ENCODE data around the gene CCL14.

The CCL14 gene

DNA sequence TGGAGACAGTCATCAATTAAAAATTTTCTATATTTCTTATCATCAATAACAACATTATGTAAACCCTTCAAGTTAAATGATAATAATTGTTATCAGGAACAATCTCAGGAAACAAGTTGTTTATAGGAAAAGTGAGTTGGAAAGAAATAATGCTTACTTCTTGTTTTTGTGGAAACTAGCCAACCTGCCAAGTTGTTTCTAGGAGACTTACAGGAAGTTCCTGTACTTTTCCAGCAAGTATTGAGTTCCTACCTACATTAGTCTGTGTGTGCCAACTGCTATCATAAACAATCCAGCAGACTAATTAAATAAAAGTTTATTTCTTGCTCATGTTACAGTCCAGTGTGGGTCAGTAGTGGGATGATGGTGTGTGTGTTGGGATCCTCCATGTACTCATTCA is 1.6 kb upstream of the CCL14 start:
- no peak for DNase-seq

DNA sequence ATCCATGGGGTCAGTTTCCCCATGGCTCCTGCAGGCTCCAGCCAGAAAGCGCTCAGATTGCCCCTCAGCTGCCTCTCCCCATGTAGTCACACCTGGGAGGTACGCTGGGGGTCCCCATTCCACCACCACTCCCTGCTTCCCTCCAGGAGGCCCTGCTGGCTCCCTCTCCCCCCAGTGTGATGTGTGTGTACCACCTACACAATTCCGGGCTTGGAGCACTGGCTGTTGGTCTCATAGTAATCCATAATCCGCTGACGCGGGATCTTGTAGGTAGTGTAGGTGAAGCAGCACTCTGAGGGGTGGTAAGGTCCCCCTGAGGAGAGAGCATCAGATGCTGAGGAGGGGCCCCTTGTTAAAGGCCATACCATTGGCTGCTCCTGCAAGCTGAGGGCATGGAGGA is 2.4 kb downstream of the CCL14 start:
- DNase-seq: no peak

DNA sequence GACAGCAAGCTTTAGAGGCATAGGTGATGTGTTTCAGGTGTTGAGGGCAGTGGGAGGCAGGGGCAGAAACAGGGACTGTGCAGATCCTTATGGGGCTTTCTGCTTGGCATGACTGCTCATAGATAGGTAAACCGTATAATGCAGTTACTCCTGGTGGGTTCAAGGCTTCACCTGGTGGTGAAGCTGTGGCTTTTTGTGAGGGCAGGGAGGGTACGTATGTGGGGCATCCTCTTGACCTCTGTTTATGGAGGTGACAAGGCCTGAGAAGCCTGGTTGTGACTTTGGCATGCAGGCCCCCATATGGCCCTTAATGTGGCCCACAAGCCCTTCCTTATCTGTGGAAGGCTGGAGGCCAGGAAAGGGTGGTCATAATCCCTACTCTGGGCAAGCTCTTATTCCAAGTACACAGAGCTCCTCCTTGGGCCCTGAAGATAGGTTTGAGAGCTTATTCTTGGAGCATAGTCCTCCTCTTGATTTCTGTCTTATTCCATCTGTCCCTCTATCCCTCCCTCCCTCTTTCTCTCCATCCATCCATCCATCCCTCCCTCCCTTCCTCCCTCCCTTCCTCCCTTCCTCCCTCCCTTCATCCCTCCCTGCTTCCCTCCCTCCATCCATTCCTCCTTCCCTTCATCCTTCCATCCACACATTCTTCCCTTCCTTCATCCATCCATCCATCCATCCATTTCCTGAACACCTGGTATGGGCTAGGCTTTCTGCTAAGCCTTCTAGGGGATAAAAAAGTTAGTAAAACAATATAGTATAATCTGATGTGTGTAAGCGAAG is 3.9 kb downstream of the CCL14 start:
- no peak for DNase-seq

DNA sequence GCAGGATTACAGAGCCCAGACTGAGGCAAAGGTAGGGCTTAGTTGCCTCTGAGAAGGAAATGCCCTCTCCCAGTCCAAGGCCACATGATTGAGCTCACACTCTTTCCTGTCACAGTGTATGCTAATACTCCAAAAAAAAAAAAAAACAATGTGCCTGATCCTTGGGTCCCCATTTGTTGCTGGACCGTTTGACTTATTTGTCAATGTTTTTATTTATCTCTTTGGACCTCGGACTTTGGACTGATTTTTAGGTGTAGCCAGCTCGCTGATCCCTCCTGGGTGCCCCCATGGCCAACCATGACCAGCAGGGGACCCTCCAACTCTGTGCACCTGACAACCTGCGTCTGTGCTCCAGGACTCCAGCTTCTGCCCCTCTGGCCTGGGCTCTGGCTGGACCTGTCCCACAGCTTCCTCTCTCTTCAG is 4.6 kb downstream of the CCL14 start:
- no peak for DNase-seq

DNA sequence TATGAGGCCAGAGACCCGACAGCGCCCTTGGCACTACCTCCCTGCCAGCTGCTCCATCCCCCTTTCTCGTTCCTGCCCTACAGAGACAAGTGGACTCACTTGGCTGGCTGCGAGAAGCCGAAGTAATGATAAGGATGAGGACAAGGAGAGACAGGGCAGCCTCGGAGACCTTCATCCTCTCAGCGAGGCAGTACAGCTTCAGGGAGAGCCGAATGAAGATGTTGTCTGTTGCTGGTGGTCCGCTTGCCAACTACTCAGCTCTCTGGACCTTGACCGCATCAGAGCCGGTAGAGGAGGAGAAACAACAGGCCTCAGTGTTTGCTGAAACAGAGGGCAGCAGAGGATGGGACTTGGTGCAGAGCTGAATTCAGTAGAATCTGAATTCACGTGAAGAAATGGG is 5.3 kb downstream of the CCL14 start, which contains the start of gene CCL16:
TSS of gene CCL16 (minus strand) at position 252 of the 400 bp plus-strand sequence. CDS start at position 175, 77 bp downstream.
- no peak for DNase-seq

DNA sequence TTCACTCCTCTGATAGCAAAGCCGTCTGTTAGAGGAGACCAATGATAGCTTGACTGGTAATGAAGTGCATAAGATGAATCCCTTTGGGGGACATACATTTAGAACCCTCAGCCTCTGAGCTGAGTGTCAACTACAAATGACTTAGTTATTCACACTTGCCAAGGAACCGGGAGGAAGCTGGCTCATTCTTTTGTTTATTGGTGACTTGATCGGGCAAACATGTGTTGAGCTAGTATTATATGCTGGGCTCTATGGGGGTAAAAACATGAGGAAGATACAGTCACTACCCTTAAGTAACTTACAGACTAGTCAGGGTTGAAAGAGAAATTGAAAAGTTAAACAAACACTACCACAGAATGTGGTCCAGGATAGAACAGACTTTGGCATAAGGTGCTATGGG is 8.2 kb downstream of the CCL14 start:
- no peak for DNase-seq

DNA sequence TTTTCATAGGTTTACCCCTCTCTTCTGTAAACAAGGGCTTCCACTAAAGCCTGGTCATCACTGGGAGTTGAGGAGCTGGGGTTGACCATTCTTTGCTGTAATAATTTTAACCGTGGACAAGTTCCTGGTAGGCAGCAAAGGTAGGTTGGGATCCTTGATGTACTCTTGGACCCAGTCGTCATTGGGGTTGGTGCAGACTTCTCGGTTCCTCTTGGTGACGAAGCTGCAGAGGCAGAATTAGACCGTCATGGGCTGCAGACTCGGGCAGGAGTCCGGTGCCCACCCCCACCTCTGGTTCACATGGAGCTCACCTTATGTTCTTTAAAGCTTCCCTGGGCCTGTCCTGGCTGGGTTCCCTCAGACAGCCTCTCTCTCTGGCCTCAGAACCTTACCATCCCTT is 9.0 kb downstream of the CCL14 start:
- DNase-seq: no peak

DNA sequence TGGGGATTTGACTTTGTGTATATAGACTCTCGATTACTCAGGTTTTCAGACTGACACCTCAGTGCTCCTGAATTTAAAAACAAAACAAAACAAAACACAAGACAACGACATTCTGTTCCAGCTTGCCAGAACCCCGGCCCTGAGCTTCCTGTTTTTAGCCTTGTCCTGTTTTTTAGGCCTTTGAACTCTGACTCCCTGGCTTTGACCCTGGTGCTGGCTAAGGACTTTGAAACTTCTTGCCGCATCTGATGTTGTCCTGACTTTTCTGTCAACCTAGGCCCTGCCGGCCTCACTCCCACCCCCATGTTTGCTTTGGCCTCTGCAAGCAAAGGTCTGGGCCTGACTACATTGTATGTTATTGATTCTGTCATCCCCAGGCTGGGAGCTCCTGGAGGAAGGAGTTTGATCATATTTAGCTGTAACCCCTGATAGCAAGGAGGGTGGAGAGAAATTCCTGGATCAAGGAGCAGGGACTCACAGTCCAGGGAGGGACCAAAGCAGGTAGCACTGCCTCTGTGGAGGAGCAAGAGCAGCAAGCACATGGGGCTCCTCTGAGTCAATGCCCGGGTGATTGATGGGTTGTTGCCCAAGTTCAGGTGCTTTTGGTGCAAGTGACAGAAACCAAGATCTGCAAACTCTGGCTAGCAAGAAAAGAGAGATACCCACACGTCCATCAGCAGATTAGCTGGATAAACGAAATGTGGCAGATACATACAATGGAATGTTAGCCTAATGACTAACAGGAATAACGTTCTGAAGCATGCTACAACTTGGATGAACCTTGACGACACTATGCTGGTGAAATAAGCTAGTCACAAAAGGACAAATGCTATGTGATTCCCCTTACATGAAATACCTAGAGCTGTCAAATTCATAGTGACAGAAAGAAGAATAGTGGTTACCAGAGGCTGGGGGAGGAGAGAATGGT is 12.9 kb downstream of the CCL14 start:
- no peak for DNase-seq

DNA sequence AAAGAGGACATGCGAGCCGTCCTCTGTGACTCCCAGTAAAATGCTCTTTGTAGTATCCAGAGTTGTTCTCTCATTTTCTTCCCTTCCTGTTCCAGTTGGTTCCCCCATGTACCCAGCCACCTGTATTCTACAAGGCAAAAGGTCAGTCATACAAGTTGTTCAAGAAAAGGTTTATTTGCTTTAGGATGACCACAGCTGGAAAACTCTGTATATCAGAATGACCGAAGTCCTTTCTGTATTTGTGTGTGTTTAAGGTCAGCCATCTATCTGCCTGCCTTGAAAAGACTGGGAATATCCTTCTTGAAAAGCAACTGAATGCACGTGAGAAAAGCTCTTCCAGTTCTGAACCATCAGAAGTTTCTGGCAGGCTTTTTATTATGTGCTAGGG is 13.6 kb downstream of the CCL14 start:
- DNase-seq: no peak

DNA sequence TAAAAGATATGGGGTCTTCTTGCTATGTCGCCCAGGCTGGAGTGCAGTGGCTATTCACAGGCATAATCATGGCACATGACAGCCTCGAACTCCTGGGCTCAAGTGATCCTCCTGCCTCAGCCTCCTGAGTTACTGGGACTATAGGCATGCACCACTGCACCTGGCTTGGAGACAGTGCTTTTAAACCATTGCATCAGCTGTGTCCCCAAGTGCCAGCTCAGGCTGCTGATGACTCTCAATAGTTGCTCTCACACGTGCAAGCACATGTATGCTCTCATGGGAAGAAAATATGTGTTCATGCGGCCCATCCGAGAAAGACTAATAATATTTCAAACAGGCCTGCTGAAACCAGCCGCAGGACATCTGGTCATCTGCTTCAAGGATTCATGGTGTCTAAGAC is 14.0 kb downstream of the CCL14 start:
- DNase-seq: no peak

DNA sequence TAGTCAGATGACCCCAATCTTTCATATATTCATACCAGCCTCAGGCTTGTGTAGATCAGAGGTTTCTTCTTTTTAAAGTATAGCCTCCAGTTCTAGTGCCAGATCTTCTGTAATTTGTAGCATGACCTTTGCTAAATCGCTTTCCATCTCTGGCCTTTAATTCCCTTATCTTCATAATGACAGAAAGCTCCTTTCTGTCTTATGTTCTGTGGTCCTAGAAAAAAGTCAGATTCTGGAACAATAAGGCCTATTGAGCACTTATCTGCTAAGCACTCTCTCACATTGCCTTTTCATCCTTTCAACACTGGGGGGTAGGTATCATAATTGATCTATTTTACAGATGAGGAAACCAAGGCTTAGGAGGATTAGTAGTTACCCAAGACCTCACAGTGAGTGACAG is 14.5 kb downstream of the CCL14 start:
- no peak for DNase-seq

DNA sequence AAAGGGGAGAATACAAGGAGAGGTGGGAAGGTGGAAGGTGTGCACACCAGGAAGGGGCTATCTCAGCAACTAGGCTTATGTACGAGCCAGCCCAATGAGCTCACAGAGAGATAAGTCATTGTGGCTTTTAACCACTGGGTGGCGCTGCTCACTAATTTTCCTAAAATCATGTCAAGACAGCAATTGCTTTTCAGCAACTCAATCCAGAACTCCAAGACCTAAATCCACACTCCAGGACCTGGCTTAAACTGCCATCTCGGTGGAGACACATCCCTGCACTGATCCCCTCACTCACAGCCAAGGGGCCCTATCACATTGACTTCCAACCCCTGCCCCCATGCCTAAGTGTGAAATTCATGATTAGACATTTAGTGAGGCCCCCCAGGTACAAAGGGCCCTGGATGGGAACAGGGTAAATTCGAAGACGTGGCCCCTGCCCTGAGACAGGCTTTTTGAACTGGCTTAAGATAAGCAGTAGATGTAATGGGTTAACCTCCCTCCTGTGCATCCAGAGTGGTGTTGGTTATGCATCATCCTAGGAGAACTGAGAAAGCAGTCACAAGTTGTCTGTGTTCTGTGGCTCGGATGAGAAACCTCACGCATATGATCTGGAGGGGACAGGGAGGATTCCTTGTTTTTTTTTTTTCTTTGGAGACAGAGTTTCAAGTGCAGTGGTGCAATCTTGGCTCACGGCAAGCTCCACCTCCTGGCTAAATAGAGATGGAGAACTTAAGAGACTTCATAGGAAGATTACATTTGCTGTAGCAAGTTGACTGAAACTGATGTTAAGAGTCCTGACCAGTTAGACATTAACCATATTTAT is 16.8 kb downstream of the CCL14 start:
- DNase-seq: peak; percentile 42 to 61

DNA sequence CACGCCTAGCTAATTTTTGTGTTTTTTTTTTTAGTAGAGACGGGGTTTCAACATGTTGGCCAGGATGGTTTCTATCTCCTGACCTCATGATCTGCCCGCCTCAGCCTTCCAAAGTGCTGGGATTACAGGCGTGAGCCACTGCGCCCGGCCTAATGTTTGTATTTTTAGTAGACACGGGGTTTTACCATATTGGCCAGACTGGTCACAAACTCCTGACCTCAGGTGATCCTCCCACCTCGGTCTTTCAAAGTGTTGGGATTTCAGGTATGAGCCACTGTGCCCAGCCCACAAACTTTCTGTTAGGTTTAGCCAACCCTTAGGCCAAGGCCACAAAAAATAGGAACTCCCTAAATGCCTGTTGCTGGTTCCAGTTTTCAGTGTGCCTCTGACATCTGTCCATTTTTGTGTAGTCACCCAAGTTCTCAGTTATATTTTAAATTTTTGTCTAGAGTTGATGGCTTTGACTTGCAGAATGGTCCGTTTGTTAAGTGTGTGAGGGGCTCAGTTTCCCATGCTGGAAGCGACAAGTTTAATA is 17.9 kb downstream of the CCL14 start:
- DNase-seq: no peak

DNA sequence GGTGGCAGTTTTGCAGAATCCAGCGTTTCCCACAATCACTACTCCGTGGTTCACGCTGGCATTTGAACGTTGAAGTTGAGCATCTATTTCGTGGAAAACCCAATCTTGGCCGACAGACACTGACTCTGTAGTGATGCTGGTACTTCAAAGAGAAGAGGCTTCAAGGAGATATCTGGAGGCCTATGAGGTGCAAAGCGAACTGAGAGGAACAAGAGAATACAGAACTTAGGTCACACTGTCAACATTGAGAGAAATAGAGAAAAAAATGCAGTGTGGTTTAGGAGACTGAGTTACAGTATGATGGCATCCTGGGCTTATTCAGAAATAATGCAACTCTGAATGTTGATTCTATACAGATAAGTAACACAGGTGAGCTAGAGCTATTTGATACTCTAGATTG is 21.3 kb downstream of the CCL14 start:
- DNase-seq: no peak

DNA sequence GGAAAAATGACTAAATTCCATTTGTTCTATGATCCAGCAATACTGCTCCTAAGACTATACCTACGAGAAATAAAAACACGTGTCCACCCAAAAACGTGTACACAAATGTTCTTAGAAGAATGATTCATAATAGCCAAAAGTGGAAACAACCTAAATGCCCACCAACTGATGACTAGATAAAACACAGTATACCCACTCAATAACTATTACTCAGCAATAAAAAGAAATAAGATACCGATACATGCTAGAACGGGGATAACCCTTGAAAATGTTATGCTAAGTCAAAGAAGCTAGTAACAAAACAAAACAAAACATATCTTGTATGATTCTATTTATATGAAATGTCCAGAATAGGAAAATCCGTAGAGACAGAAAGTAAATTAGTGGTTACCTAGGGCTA is 22.9 kb downstream of the CCL14 start:
- no peak for DNase-seq

DNA sequence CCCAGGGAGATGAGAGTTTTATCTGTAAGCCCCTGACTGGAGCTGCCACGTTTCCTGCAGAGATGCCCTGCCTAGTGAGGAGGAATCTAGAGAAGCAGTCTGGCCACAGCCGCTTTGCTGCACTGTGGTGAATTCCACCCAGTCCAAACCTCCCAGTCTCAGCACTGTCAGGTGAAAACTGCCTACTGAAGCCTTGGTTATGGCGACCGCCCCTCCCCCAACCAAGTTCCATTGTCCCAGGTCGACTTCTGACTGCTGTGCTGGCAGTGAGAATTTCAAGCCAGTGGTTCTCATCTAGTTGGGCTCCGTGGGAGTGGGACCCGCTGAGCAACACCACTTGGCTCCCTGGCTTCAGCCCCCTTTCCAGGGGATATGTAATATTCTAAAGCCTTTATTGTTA is 32.8 kb downstream of the CCL14 start:
- no peak for DNase-seq

DNA sequence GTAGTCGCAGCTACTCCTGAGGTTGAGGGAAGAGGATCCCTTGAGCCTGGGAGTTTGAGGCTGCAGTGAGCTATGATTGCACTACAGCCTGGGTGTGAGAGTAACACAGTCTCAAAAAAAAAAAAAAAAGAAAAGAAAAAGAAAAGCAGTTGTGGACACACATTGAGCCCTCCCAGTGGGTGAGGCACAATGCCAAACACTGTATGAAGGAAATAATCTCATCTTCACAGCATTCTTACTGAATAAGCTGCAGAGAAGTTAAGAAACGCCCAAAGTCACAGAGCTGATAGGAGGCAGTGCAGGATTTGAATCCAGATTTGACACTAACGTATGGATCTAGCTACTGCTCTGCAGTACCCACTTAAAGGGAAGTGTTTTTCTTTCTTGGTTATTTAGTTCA is 37.1 kb downstream of the CCL14 start:
- no peak for DNase-seq

DNA sequence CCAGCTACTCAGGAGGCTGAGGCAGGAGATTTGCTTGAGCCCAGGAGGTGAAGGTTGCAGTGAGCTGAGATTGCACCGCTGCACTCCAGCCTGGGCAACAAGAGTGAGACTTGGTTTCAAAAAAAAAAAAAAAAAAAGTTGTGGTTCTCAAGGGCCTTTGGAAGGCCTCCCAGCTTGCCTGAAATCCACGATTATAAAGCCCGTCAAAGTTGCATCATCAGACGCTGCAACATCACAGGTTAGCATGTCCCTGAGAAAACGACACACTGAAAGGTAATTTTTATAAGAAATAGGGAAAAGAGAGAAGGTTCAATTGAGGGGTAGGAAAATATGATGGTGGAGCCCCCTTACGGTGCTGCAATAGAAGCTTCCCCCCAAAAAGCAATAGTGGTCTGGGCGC is 38.4 kb downstream of the CCL14 start:
- no peak for DNase-seq

DNA sequence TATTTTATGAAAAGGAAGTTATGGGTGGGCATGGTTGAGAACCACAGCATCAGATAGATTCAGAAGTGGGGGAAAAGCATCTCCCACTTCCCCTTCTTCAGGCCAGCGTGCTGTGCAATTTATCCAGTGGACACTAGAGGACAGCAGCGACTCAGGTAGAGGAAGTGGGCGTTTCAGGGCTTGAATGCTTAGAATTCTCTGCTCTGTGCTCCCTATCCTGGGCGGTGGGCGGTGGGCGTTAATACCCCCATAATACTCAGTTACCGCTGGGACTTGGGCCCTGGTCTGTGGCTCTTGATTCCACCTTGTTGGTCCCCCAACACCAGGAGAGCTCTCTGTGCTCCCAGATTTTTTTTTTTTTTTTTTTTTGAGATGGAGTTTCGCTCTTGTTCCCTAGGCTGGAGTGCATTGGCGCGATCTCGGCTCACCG is 39.4 kb downstream of the CCL14 start:
- peak; percentile 22 to 25 for DNase-seq

DNA sequence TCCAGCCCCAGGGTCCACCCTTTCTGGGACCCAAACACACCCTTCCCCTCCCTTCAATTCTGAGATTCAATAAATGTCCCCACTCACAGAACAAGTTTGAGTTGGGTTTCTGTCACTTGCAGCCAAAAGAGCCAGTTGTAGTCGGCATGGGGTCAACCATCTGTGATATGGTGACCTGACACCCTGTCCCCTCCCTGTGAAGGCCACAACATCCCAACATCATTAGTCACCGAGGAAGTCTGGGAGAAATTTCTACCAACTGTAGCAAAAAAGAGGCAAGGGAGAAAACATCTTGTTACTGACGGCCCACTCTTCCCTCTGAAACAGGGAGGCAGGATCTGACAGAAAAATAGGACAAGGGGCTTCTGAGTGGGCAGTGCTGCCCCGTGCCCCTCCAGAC is 42.4 kb downstream of the CCL14 start:
- no peak for DNase-seq

DNA sequence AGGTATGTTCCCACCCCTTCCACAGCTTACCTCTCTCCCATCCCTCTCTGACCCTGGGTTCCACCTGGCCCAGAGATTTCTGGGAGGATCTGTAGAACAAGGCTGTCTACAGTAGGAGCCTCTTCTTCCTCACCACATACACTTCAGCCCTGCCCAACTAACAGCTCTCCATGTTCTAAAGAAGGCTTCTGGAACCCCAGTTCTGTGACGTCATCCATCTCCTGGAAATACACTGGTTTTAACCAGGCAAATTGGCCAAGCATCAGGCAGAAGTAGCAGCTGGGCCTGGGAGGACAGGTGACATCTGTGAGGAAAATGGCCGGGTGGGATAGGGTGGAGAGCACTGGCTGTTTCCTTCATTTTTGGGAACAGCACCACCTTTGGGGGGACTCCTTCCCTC is 43.0 kb downstream of the CCL14 start, which contains the start of gene LYZL6:
TSS of gene LYZL6 (minus strand) at position 177 of the 400 bp plus-strand sequence. CDS start 4,357 bp downstream, outside the sequence.
- no peak for DNase-seq

DNA sequence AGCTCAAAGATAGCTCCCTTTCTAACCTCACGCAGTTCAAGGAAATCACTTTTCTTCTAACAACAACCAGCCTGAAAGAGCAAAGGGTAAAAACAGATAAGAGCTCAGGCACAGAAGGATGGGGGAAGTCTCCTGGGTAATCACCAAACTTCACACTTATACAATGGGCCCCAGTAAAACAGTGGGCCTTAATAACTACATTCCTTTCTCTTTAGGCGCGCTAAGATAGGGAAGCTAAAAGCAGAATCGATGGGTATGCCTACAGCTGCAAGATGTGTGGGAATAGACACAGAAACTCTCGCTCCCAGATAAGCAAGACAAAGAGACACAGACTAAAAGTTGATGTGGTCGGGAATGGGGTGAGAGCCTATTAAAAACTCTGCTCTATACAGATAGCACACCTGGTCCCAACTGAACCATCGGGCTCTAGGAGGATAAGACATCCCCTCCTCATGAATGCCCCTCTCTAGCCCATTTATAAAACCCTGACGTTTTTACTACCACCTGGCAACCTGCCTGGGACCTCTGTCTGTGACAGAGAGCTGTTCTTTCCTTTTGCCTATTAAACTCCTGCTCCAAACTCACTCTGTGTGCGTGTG is 43.8 kb downstream of the CCL14 start:
- no peak for DNase-seq

All from stimulated activated CD4-positive, alpha-beta T cell treated with anti-CD3 and anti-CD28 coated beads, Interleukin-4, amount 100 ng/mL, for 4 hours (primary cell).